HUES64 (cell line): ENCODE measurements around the gene SHROOM1.
"Not testable (repeated sequence)": the region's sequence is repeated elsewhere in the genome, so short reads cannot be mapped to it uniquely, and the experiment has no call there.

Source experiments
- H3K27ac ChIP-seq: 2 replicates; pipeline ENCODE4 v1.7.0; 2013; ENCODE audit warnings: low read depth, low read length, inconsistent platforms
- H3K27me3 ChIP-seq: 2 replicates; pipeline ENCODE4 v1.6.1; 2013; ENCODE audit warnings: mild to moderate bottlenecking, low read length; ENCODE audit not compliant: insufficient read depth
- H3K36me3 ChIP-seq: 2 replicates; pipeline ENCODE4 v1.6.1; 2013; ENCODE audit warnings: mild to moderate bottlenecking, low read length; ENCODE audit not compliant: insufficient read depth
- H3K4me1 ChIP-seq: 2 replicates; pipeline ENCODE4 v1.6.1; 2013; ENCODE audit warnings: mild to moderate bottlenecking, low read length, moderate library complexity; ENCODE audit not compliant: insufficient read depth
- H3K4me3 ChIP-seq: 2 replicates; pipeline ENCODE4 v1.5.1; 2013; ENCODE audit warnings: mild to moderate bottlenecking, low read length, moderate library complexity
- H3K9ac ChIP-seq: 2 replicates; pipeline ENCODE4 v1.6.1; 2013; ENCODE audit warnings: mild to moderate bottlenecking, low read depth, low read length
- H3K9me3 ChIP-seq: 2 replicates; pipeline ENCODE4 v1.6.1; 2013; ENCODE audit warnings: low read depth, low read length; ENCODE audit not compliant: insufficient read depth
- WGBS: fragments of 150-250, 120-280 bp; methylation state at CpG from one replicate; pipeline ENCODE4 v1.1.7; 2013; ENCODE audit warnings: missing lambda C conversion rate; 5-methylcytosine and 5-hydroxymethylcytosine counted together

SHROOM1 gene

GRCh38 chr5:132813599-132814502 is 16.6 kb downstream of the SHROOM1 start:
- H3K36me3 ChIP-seq = no peaks in the 10 kb centered on the region
- H3K9ac ChIP-seq = no peak overlapping the region
- H3K27me3 ChIP-seq = peaks cover 84% of the 10 kb centered on the region
- no peak overlapping the region for H3K27ac ChIP-seq
- H3K9me3 ChIP-seq = no peaks in the 10 kb centered on the region
- peak overlapping the region; percentile 34 for H3K4me3 ChIP-seq
- H3K4me1 ChIP-seq = 0 out of 2 replicates have a peak, but pooled peaks cover 8% of the 10 kb centered on the region
- 2% methylated on average over 110 of the region's 110 CpGs for WGBS

GRCh38 chr5:132812781-132813598 is 17.5 kb downstream of the SHROOM1 start, which contains the start of gene SOWAHA:
TSS of gene SOWAHA (plus strand) at chr5:132813302. CDS start at chr5:132813622, 320 bp downstream.
- Histone ChIP-seq H3K27me3 (peaks cover 84% of the 10 kb centered on the region), H3K9me3 (no peaks in the 10 kb centered on the region), H3K9ac (no peak within 1 kb of the TSS), H3K27ac (no peak within 1 kb of the TSS), H3K4me3 (peak within 1 kb of the TSS; percentile 34), H3K4me1 (0 out of 2 replicates have a peak, but pooled peaks cover 8% of the 10 kb centered on the region), H3K36me3 (no peaks in the 10 kb centered on the region)
- WGBS = 2% methylated on average over 67 of the region's 68 CpGs

GRCh38 chr5:132812123-132812765 is 18.2 kb downstream of the SHROOM1 start:
- no peak overlapping the region for H3K9ac ChIP-seq
- WGBS = 56% methylated on average over 16 of the region's 18 CpGs
- H3K9me3 ChIP-seq = no peaks in the 10 kb centered on the region
- no peak overlapping the region for H3K27ac ChIP-seq
- peaks cover 76% of the 10 kb centered on the region for H3K27me3 ChIP-seq
- H3K36me3 ChIP-seq = no peaks in the 10 kb centered on the region
- H3K4me3 ChIP-seq = no peak overlapping the region
- peaks cover 11% of the 10 kb centered on the region; the same call in 1 of the 2 replicates for H3K4me1 ChIP-seq

GRCh38 chr5:132810605-132811004 is 19.8 kb downstream of the SHROOM1 start:
- Histone ChIP-seq H3K4me3 (no peak overlapping the region), H3K27me3 (peaks cover 60% of the 10 kb centered on the region), H3K9ac (no peak overlapping the region), H3K36me3 (no peaks in the 10 kb centered on the region), H3K4me1 (peaks cover 15% of the 10 kb centered on the region), H3K27ac (no peak overlapping the region), H3K9me3 (no peaks in the 10 kb centered on the region)
- 83% methylated on average over 5 of the region's 5 CpGs for WGBS

GRCh38 chr5:132808866-132809265 is 21.6 kb downstream of the SHROOM1 start:
- peaks cover 15% of the 10 kb centered on the region for H3K4me1 ChIP-seq
- H3K4me3 ChIP-seq = no peak overlapping the region
- WGBS = 63% methylated on average over 3 of the region's 3 CpGs
- no peaks in the 10 kb centered on the region for H3K36me3 ChIP-seq
- no peaks in the 10 kb centered on the region for H3K9me3 ChIP-seq
- H3K27me3 ChIP-seq = peaks cover 42% of the 10 kb centered on the region
- H3K9ac ChIP-seq = no peak overlapping the region
- H3K27ac ChIP-seq = no peak overlapping the region

- Histone ChIP-seq H3K27ac (no peak overlapping the region), H3K9me3 (no peaks in the 10 kb centered on the region), H3K4me1 (peaks cover 15% of the 10 kb centered on the region), H3K4me3 (no peak overlapping the region), H3K27me3 (peaks cover 38% of the 10 kb centered on the region), H3K9ac (no peak overlapping the region), H3K36me3 (no peaks in the 10 kb centered on the region)
- 76% methylated on average over 2 of the region's 2 CpGs for WGBS
Measured at GRCh38 chr5:132808448-132808847, 22.0 kb downstream of the SHROOM1 start.

GRCh38 chr5:132807163-132807838 is 23.1 kb downstream of the SHROOM1 start:
- no peaks in the 10 kb centered on the region for H3K9me3 ChIP-seq
- 50% methylated on average over 12 of the region's 12 CpGs for WGBS
- H3K4me3 ChIP-seq = no peak overlapping the region
- no peak overlapping the region for H3K27ac ChIP-seq
- H3K36me3 ChIP-seq = no peaks in the 10 kb centered on the region
- no peak overlapping the region for H3K9ac ChIP-seq
- H3K27me3 ChIP-seq = peaks cover 27% of the 10 kb centered on the region
- peaks cover 9% of the 10 kb centered on the region for H3K4me1 ChIP-seq

- H3K36me3 ChIP-seq, H3K4me3 ChIP-seq, H3K4me1 ChIP-seq, H3K27ac ChIP-seq, H3K9ac ChIP-seq, H3K9me3 ChIP-seq: not testable (repeated sequence)
- H3K27me3 ChIP-seq = peaks cover 22% of the 10 kb centered on the region
- 92% methylated on average over 10 of the region's 12 CpGs for WGBS
Measured at GRCh38 chr5:132806804-132807162, 23.7 kb downstream of the SHROOM1 start.

GRCh38 chr5:132805872-132806271 is 24.6 kb downstream of the SHROOM1 start:
- H3K9ac ChIP-seq, H3K27ac ChIP-seq, H3K36me3 ChIP-seq, H3K4me3 ChIP-seq, H3K9me3 ChIP-seq, H3K4me1 ChIP-seq: not testable (repeated sequence)
- WGBS = 91% methylated on average over 4 of the region's 6 CpGs
- H3K27me3 ChIP-seq = peaks cover 13% of the 10 kb centered on the region

GRCh38 chr5:132804219-132804618 is 26.2 kb downstream of the SHROOM1 start:
- not testable (repeated sequence) for H3K27me3 ChIP-seq, H3K4me1 ChIP-seq, H3K36me3 ChIP-seq, H3K27ac ChIP-seq, H3K9me3 ChIP-seq, H3K9ac ChIP-seq, H3K4me3 ChIP-seq
- no CpG with 5 or more reads among the region's 1 CpG for WGBS
